H9 (cell line): ENCODE measurements around the gene IL1R2. TPM values are rescaled to one million over a fixed set of nuclear protein-coding genes. Genes with fewer than 3 reads are reported as not detected.

Experiments
- DNase-seq: peaks from one replicate; pipeline ENCODE4 v3.0.0-alpha.2; 2017
- H2AFZ ChIP-seq: one replicate; pipeline ENCODE4 v1.6.1; 2013; ENCODE audit warnings: mild to moderate bottlenecking, low read length, control low read depth, moderate library complexity
- H2AK5ac ChIP-seq: 2 replicates; pipeline ENCODE4 v1.6.1; 2013; ENCODE audit warnings: low read length, control low read depth, mixed read lengths; ENCODE audit not compliant: insufficient read length
- H2BK120ac ChIP-seq: one replicate; pipeline ENCODE4 v1.6.1; 2013; ENCODE audit warnings: low read depth, mild to moderate bottlenecking, low read length, control low read depth, inconsistent platforms; ENCODE audit not compliant: poor library complexity, severe bottlenecking
- H2BK12ac ChIP-seq: 2 replicates; pipeline ENCODE4 v1.6.1; 2013; ENCODE audit warnings: low read length, control low read depth, mixed read lengths, low read depth; ENCODE audit not compliant: insufficient read length
- H2BK15ac ChIP-seq: 2 replicates; pipeline ENCODE4 v1.6.1; 2013; ENCODE audit warnings: low read depth, low read length, control low read depth
- H2BK20ac ChIP-seq: one replicate; pipeline ENCODE4 v1.6.1; 2013; ENCODE audit warnings: low read depth, mild to moderate bottlenecking, low read length, control low read depth, inconsistent platforms; ENCODE audit not compliant: poor library complexity, severe bottlenecking
- H2BK5ac ChIP-seq: 2 replicates; pipeline ENCODE4 v1.6.1; 2013; ENCODE audit warnings: low read length, control low read depth, mixed read lengths; ENCODE audit not compliant: insufficient read length
- H3K14ac ChIP-seq: 2 replicates; pipeline ENCODE4 v1.6.1; 2013; ENCODE audit warnings: low read length, control low read depth; ENCODE audit not compliant: insufficient read depth
- H3K18ac ChIP-seq: 2 replicates; pipeline ENCODE4 v1.6.1; 2013; ENCODE audit warnings: low read depth, mild to moderate bottlenecking, mixed read lengths, low read length, control low read depth; ENCODE audit not compliant: insufficient read length
- H3K23ac ChIP-seq: 2 replicates; pipeline ENCODE4 v1.6.1; 2013; ENCODE audit warnings: low read length, control low read depth, mixed read lengths, low read depth; ENCODE audit not compliant: insufficient read length
- H3K23me2 ChIP-seq: 2 replicates; pipeline ENCODE4 v1.6.1; 2013; ENCODE audit warnings: low read depth, mild to moderate bottlenecking, mixed read lengths, low read length, control low read depth; ENCODE audit not compliant: insufficient read length, poor library complexity, severe bottlenecking
- H3K27ac ChIP-seq: 2 replicates; pipeline ENCODE4 v1.5.1; 2013; ENCODE audit warnings: low read length, control low read depth, mixed read lengths, low read depth; ENCODE audit not compliant: insufficient read length
- H3K27me3 ChIP-seq: 2 replicates; pipeline ENCODE4 v1.6.1; 2013; ENCODE audit warnings: low read length, control low read depth, inconsistent platforms; ENCODE audit not compliant: insufficient read depth
- H3K4ac ChIP-seq: 2 replicates; pipeline ENCODE4 v1.6.1; 2013; ENCODE audit warnings: low read depth, mild to moderate bottlenecking, control low read depth, inconsistent platforms, low read length, moderate library complexity
- H3K4me1 ChIP-seq: 2 replicates; pipeline ENCODE4 v1.6.1; 2013; ENCODE audit warnings: low read length, control low read depth, inconsistent platforms; ENCODE audit not compliant: insufficient read depth
- H3K4me2 ChIP-seq: 2 replicates; pipeline ENCODE4 v1.6.1; 2013; ENCODE audit warnings: low read length, control low read depth, mixed read lengths; ENCODE audit not compliant: insufficient read length, insufficient read depth
- H3K56ac ChIP-seq: 2 replicates; pipeline ENCODE4 v1.6.1; 2013; ENCODE audit warnings: low read depth, mild to moderate bottlenecking, mixed read lengths, low read length, control low read depth; ENCODE audit not compliant: insufficient read length
- H3K79me1 ChIP-seq: 2 replicates; pipeline ENCODE4 v1.6.1; 2013; ENCODE audit warnings: low read depth, mild to moderate bottlenecking, moderate library complexity, low read length, control low read depth, inconsistent platforms; ENCODE audit not compliant: insufficient read depth, poor library complexity, severe bottlenecking
- H3K79me2 ChIP-seq: 2 replicates; pipeline ENCODE4 v1.6.1; 2013; ENCODE audit warnings: low read length, control low read depth, inconsistent platforms; ENCODE audit not compliant: insufficient read depth
- H3K9ac ChIP-seq: 2 replicates; pipeline ENCODE4 v1.6.1; 2013; ENCODE audit warnings: low read length, control low read depth, mixed read lengths; ENCODE audit not compliant: insufficient read length; ENCODE audit errors: extremely low read depth
- H3K9me3 ChIP-seq: one replicate; pipeline ENCODE4 v1.6.1; 2013; ENCODE audit warnings: low read depth, low read length, inconsistent platforms; ENCODE audit not compliant: control insufficient read depth
- H3T11ph ChIP-seq: one replicate; pipeline ENCODE4 v1.6.1; 2013; ENCODE audit warnings: mild to moderate bottlenecking, low read length, control low read depth, inconsistent platforms
- H4K20me1 ChIP-seq: one replicate; pipeline ENCODE4 v1.6.1; 2013; ENCODE audit not compliant: control insufficient read depth, insufficient read length, insufficient read depth
- H4K5ac ChIP-seq: 2 replicates; pipeline ENCODE4 v1.6.1; 2013; ENCODE audit warnings: low read depth, mild to moderate bottlenecking, mixed read lengths, low read length, control low read depth; ENCODE audit not compliant: insufficient read length
- H4K8ac ChIP-seq: replicated peaks from 2 replicates; pipeline ENCODE4 v1.6.1; 2013; ENCODE audit warnings: low read length, control low read depth, mixed read lengths, low read depth; ENCODE audit not compliant: insufficient read length
- H4K91ac ChIP-seq: 2 replicates; pipeline ENCODE4 v1.6.1; 2013; ENCODE audit warnings: low read depth, mild to moderate bottlenecking, moderate library complexity, mixed read lengths, low read length, control low read depth; ENCODE audit not compliant: insufficient read length
- H3K27ac Mint-ChIP-seq, 3 experiments: 2 replicates in 2 of 3; 3 replicates in 1 of 3; pipeline ENCODE4 v1.8.0; 2020 to 2021; ENCODE audit warnings: mixed read lengths in 3 of 3, mild to moderate bottlenecking in 1 of 3, moderate library complexity in 1 of 3
- H3K27me3 Mint-ChIP-seq: 2 replicates; pipeline ENCODE4 v1.8.0; 2021; ENCODE audit warnings: low read depth, mild to moderate bottlenecking, moderate library complexity, mixed read lengths
- H3K36me3 Mint-ChIP-seq, 3 experiments: 2 replicates in 2 of 3; 3 replicates in 1 of 3; pipeline ENCODE4 v1.8.0; 2020 to 2021; ENCODE audit warnings: low read depth in 3 of 3, mixed read lengths in 3 of 3; ENCODE audit not compliant: insufficient read depth in 1 of 3
- H3K4me1 Mint-ChIP-seq, 2 experiments: 2 replicates each; pipeline ENCODE4 v1.8.0; 2020; ENCODE audit warnings: mixed read lengths in 2 of 2
- H3K4me3 Mint-ChIP-seq, 2 experiments: 2 replicates in 1 of 2; 3 replicates in 1 of 2; pipeline ENCODE4 v1.8.0; 2020 to 2021; ENCODE audit warnings: mild to moderate bottlenecking in 2 of 2, mixed read lengths in 2 of 2, moderate library complexity in 1 of 2
- H3K9me3 Mint-ChIP-seq, 2 experiments: 2 replicates in 1 of 2; 3 replicates in 1 of 2; pipeline ENCODE4 v1.8.0; 2020; ENCODE audit warnings: mild to moderate bottlenecking in 2 of 2, mixed read lengths in 2 of 2, moderate library complexity in 1 of 2
- CTCF ChIP-seq: fragments of 200-600 bp; sonication (generic); conservative IDR thresholded peaks from 3 replicates; pipeline ENCODE4 v1.8.0; 2021; ENCODE audit warnings: antibody characterized with exemption, mild to moderate bottlenecking
- WGBS: extraction: QIAGEN DNeasy Blood & Tissue Kit; methylation state at CpG from one replicate; pipeline ENCODE4 v1.1.7; 2013; ENCODE audit warnings: missing lambda C conversion rate, low lambda C conversion rate, mixed read lengths; ENCODE audit not compliant: insufficient read length; ENCODE audit errors: extremely low coverage; 5-methylcytosine and 5-hydroxymethylcytosine counted together
- total RNA-seq: library from RNA; stranded (reverse); gene quantifications from 2 replicates; pipeline ENCODE4 v1.2.1, GENCODE V29; 2021

Gene IL1R2
- total RNA-seq, 1 experiment from 2014 or later = not detected

DNA sequence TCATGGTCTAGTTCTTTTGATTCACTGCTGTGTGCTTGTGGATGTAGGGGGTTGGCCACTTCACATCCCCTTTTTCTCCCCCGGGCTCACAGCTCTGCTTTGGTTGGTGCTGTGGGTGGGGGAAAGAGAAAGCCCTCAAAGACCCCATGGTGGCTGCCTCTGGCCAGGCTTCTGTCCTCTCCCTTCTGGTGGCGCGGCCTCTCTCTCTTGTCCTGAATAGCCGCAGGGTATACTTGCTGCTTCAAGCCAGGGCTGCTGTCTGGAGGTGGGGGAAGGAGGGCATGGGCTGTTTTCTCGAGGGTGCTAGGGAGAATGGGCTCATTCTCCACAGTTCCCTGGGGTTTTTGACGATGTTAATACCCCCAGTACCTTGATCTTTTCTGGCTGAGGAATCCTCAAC, 53.9 kb downstream of the IL1R2 start:
- H3K27ac Mint-ChIP-seq = peak overlapping the region in 1 of 3 experiments; percentile 40; a peak in 1 of 7 replicates
- WGBS = no CpG with 5 or more reads among the region's 6 CpGs
- no peaks in the 10 kb centered on the region; the same call in 1 of the 2 replicates for H3K27me3 ChIP-seq

More for the DNA sequence above, 53.9 kb downstream of the IL1R2 start:
- Histone ChIP-seq H3K27ac (no peak overlapping the region), H3T11ph (no peak overlapping the region), H2BK12ac (no peak overlapping the region), H3K4ac (no peak overlapping the region), H3K23ac (no peak overlapping the region), H2BK15ac (no peak overlapping the region), H4K8ac (no peak overlapping the region), H3K9ac (no peak overlapping the region), H2BK5ac (no peak overlapping the region), H3K4me2 (no peak overlapping the region), H3K23me2 (no peaks in the 10 kb centered on the region), H2BK120ac (no peak overlapping the region), H3K56ac (no peak overlapping the region), H3K79me2 (no peaks in the 10 kb centered on the region), H4K20me1 (no peaks in the 10 kb centered on the region), H2AK5ac (no peak overlapping the region), H3K14ac (no peak overlapping the region), H3K9me3 (no peaks in the 10 kb centered on the region), H2AFZ (no peak overlapping the region), H3K4me1 (no peaks in the 10 kb centered on the region; the same call in 1 of the 2 replicates), H3K79me1 (no peaks in the 10 kb centered on the region), H4K91ac (no peak overlapping the region), H2BK20ac (no peak overlapping the region), H4K5ac (no peak overlapping the region), H3K18ac (no peak overlapping the region)
- TF ChIP-seq CTCF = no peak
- Mint-ChIP-seq H3K36me3 (no peaks in the 10 kb centered on the region; a peak in 1 of 7 replicates), H3K27me3 (peaks cover 9% of the 10 kb centered on the region), H3K9me3 (peaks cover 2 to 4% of the 10 kb centered on the region in 2 experiments; a peak in 2 of 5 replicates), H3K4me3 (no peak overlapping the region), H3K4me1 (peaks cover 0 to 11% of the 10 kb centered on the region in 2 experiments; a peak in 3 of 4 replicates)
- no peak for DNase-seq
